Activated naive CD4-positive, alpha-beta T cell treated with anti-CD3 and anti-CD28 coated beads, Interleukin-2, amount 10 ng/mL, durations not matched to agents 7 days and 5 days (primary cell): ENCODE measurements around the gene SEL1L2.

Experiments
- CTCF ChIA-PET: fragments of 350-600 bp; sonication (Branson Sonifier 250); formaldehyde crosslinking; loops from one replicate; lab custom pipeline; 2021; ENCODE audit warnings: antibody characterized with exemption; lab: Charles Lee
- DNase-seq: peaks from one replicate; pipeline ENCODE4 v3.0.0-alpha.2; 2020
- H3K27ac Mint-ChIP-seq: one replicate; pipeline ENCODE4 v1.8.0; 2021; ENCODE audit warnings: mild to moderate bottlenecking, moderate library complexity, mixed read lengths
- H3K27me3 Mint-ChIP-seq: one replicate; pipeline ENCODE4 v1.8.0; 2021; ENCODE audit warnings: mild to moderate bottlenecking, mixed read lengths
- H3K36me3 Mint-ChIP-seq: one replicate; pipeline ENCODE4 v1.8.0; 2021; ENCODE audit warnings: mixed read lengths
- H3K4me1 Mint-ChIP-seq: one replicate; pipeline ENCODE4 v1.8.0; 2021; ENCODE audit warnings: mixed read lengths
- H3K4me3 Mint-ChIP-seq: one replicate; pipeline ENCODE4 v1.8.0; 2021; ENCODE audit warnings: mild to moderate bottlenecking, moderate library complexity, mixed read lengths
- H3K9me3 Mint-ChIP-seq: one replicate; pipeline ENCODE4 v1.8.0; 2021; ENCODE audit warnings: mixed read lengths

The SEL1L2 gene

GRCh38 chr20:13960525-13960924 lies 29.9 kb downstream of the SEL1L2 start:
- Mint-ChIP-seq H3K4me1 (no peaks in the 10 kb centered on the region), H3K27ac (no peak overlapping the region), H3K4me3 (no peak overlapping the region), H3K27me3 (no peaks in the 10 kb centered on the region), H3K9me3 (peaks cover 6% of the 10 kb centered on the region), H3K36me3 (no peaks in the 10 kb centered on the region)
- CTCF ChIA-PET: no interaction called here
- no peak for DNase-seq

- Mint-ChIP-seq H3K27ac (no peak overlapping the region), H3K27me3 (no peaks in the 10 kb centered on the region), H3K36me3 (no peaks in the 10 kb centered on the region), H3K4me3 (no peak overlapping the region), H3K9me3 (peaks cover 5% of the 10 kb centered on the region), H3K4me1 (no peaks in the 10 kb centered on the region)
- CTCF ChIA-PET: no interaction called here
- DNase-seq: no peak
These were observed 30.3 kb downstream of the SEL1L2 start for GRCh38 chr20:13960119-13960518.

GRCh38 chr20:13953227-13953626 lies 37.2 kb downstream of the SEL1L2 start:
- H3K9me3 Mint-ChIP-seq: peaks cover 7% of the 10 kb centered on the region
- H3K36me3 Mint-ChIP-seq: no peaks in the 10 kb centered on the region
- no peak overlapping the region for H3K4me3 Mint-ChIP-seq
- no peak overlapping the region for H3K27ac Mint-ChIP-seq
- DNase-seq: no peak
- CTCF ChIA-PET: no interaction called here
- H3K4me1 Mint-ChIP-seq: no peaks in the 10 kb centered on the region
- no peaks in the 10 kb centered on the region for H3K27me3 Mint-ChIP-seq

- H3K27ac Mint-ChIP-seq: no peak overlapping the region
- no peak overlapping the region for H3K4me3 Mint-ChIP-seq
- no peaks in the 10 kb centered on the region for H3K4me1 Mint-ChIP-seq
- DNase-seq: no peak
- H3K27me3 Mint-ChIP-seq: no peaks in the 10 kb centered on the region
- H3K9me3 Mint-ChIP-seq: peaks cover 7% of the 10 kb centered on the region
- CTCF ChIA-PET: no interaction called here
- no peaks in the 10 kb centered on the region for H3K36me3 Mint-ChIP-seq
These were observed 42.7 kb downstream of the SEL1L2 start for GRCh38 chr20:13947719-13948118.

- H3K4me1 Mint-ChIP-seq: no peaks in the 10 kb centered on the region
- H3K36me3 Mint-ChIP-seq: no peaks in the 10 kb centered on the region
- no peaks in the 10 kb centered on the region for H3K9me3 Mint-ChIP-seq
- no peak overlapping the region for H3K4me3 Mint-ChIP-seq
- no peak overlapping the region for H3K27ac Mint-ChIP-seq
- CTCF ChIA-PET: no interaction called here
- no peak for DNase-seq
- H3K27me3 Mint-ChIP-seq: no peaks in the 10 kb centered on the region
These were observed 49.4 kb downstream of the SEL1L2 start for GRCh38 chr20:13941031-13941430.

- Mint-ChIP-seq H3K27ac (no peak overlapping the region), H3K9me3 (no peaks in the 10 kb centered on the region), H3K4me1 (no peaks in the 10 kb centered on the region), H3K27me3 (no peaks in the 10 kb centered on the region), H3K36me3 (no peaks in the 10 kb centered on the region), H3K4me3 (no peak overlapping the region)
- no peak for DNase-seq
- CTCF ChIA-PET: no interaction called here
These were observed 53.4 kb downstream of the SEL1L2 start for GRCh38 chr20:13936781-13937576.

- CTCF ChIA-PET: no interaction called here
- Mint-ChIP-seq H3K9me3 (no peaks in the 10 kb centered on the region), H3K27me3 (no peaks in the 10 kb centered on the region)
These were observed 55.2 kb downstream of the SEL1L2 start for GRCh38 chr20:13934992-13935894.

GRCh38 chr20:13930281-13930680 lies 60.1 kb downstream of the SEL1L2 start:
- no peak overlapping the region for H3K27ac Mint-ChIP-seq

More at GRCh38 chr20:13934992-13935894, 55.2 kb downstream of the SEL1L2 start:
- no peak overlapping the region for H3K27ac Mint-ChIP-seq
- H3K36me3 Mint-ChIP-seq: no peaks in the 10 kb centered on the region
- H3K4me3 Mint-ChIP-seq: no peak overlapping the region
- H3K4me1 Mint-ChIP-seq: no peaks in the 10 kb centered on the region
- DNase-seq: no peak

GRCh38 chr20:13929836-13930235 lies 60.6 kb downstream of the SEL1L2 start:
- no peak for DNase-seq
- no peak overlapping the region for H3K4me3 Mint-ChIP-seq
- no peaks in the 10 kb centered on the region for H3K9me3 Mint-ChIP-seq
- H3K36me3 Mint-ChIP-seq: no peaks in the 10 kb centered on the region
- no peaks in the 10 kb centered on the region for H3K4me1 Mint-ChIP-seq
- H3K27ac Mint-ChIP-seq: no peak overlapping the region
- CTCF ChIA-PET: no interaction called here
- no peaks in the 10 kb centered on the region for H3K27me3 Mint-ChIP-seq

More at GRCh38 chr20:13930281-13930680, 60.1 kb downstream of the SEL1L2 start:
- no peak for DNase-seq
- Mint-ChIP-seq H3K4me1 (no peaks in the 10 kb centered on the region), H3K9me3 (no peaks in the 10 kb centered on the region), H3K4me3 (no peak overlapping the region), H3K36me3 (no peaks in the 10 kb centered on the region), H3K27me3 (no peaks in the 10 kb centered on the region)
- CTCF ChIA-PET: no interaction called here

GRCh38 chr20:13928901-13929300 lies 61.5 kb downstream of the SEL1L2 start:
- no peaks in the 10 kb centered on the region for H3K36me3 Mint-ChIP-seq
- no peaks in the 10 kb centered on the region for H3K4me1 Mint-ChIP-seq
- CTCF ChIA-PET: no interaction called here
- no peaks in the 10 kb centered on the region for H3K27me3 Mint-ChIP-seq
- no peaks in the 10 kb centered on the region for H3K9me3 Mint-ChIP-seq
- no peak overlapping the region for H3K27ac Mint-ChIP-seq
- DNase-seq: no peak
- no peak overlapping the region for H3K4me3 Mint-ChIP-seq

- DNase-seq: no peak
- Mint-ChIP-seq H3K36me3 (no peaks in the 10 kb centered on the region), H3K27me3 (no peaks in the 10 kb centered on the region), H3K4me3 (no peak overlapping the region), H3K9me3 (no peaks in the 10 kb centered on the region), H3K4me1 (no peaks in the 10 kb centered on the region), H3K27ac (no peak overlapping the region)
- CTCF ChIA-PET: no interaction called here
These were observed 63.2 kb downstream of the SEL1L2 start for GRCh38 chr20:13927171-13927570.

GRCh38 chr20:13922241-13922640 lies 68.2 kb downstream of the SEL1L2 start:
- Mint-ChIP-seq H3K27me3 (no peaks in the 10 kb centered on the region), H3K36me3 (no peaks in the 10 kb centered on the region), H3K4me3 (no peak overlapping the region), H3K4me1 (no peaks in the 10 kb centered on the region), H3K9me3 (no peaks in the 10 kb centered on the region), H3K27ac (no peak overlapping the region)
- CTCF ChIA-PET: no interaction called here
- DNase-seq: no peak

- Mint-ChIP-seq H3K36me3 (no peaks in the 10 kb centered on the region), H3K9me3 (no peaks in the 10 kb centered on the region), H3K27me3 (no peaks in the 10 kb centered on the region), H3K27ac (no peak overlapping the region), H3K4me3 (no peak overlapping the region), H3K4me1 (no peaks in the 10 kb centered on the region)
- no peak for DNase-seq
- CTCF ChIA-PET: no interaction called here
These were observed 75.1 kb downstream of the SEL1L2 start for GRCh38 chr20:13915284-13915683.

- no peaks in the 10 kb centered on the region for H3K4me1 Mint-ChIP-seq
- DNase-seq: no peak
- H3K27me3 Mint-ChIP-seq: no peaks in the 10 kb centered on the region
- H3K27ac Mint-ChIP-seq: no peak overlapping the region
- H3K9me3 Mint-ChIP-seq: no peaks in the 10 kb centered on the region
- H3K4me3 Mint-ChIP-seq: no peak overlapping the region
- no peaks in the 10 kb centered on the region for H3K36me3 Mint-ChIP-seq
- CTCF ChIA-PET: no interaction called here
These were observed 76.8 kb downstream of the SEL1L2 start for GRCh38 chr20:13913572-13913971.

GRCh38 chr20:13913131-13913530 lies 77.3 kb downstream of the SEL1L2 start:
- Mint-ChIP-seq H3K9me3 (no peaks in the 10 kb centered on the region), H3K27ac (no peak overlapping the region), H3K4me3 (no peak overlapping the region), H3K27me3 (no peaks in the 10 kb centered on the region), H3K4me1 (no peaks in the 10 kb centered on the region), H3K36me3 (no peaks in the 10 kb centered on the region)
- DNase-seq: no peak
- CTCF ChIA-PET: no interaction called here
